HCT116 (cell line): ENCODE results near the gene TELO2. TPM values are rescaled to one million over a fixed set of nuclear protein-coding genes. Genes with fewer than 3 reads are reported as not detected.

Experiments
- ATAC-seq: fragments of 200-7000 bp; cut with Tn5 transposase; 2 replicates; pipeline ENCODE4 v1.9.1; 2020; ENCODE audit warnings: mild to moderate bottlenecking, moderate library complexity
- BruUV-seq: library from RNA; stranded (reverse); fragments of 400-500 nt; replicated peaks from 2 replicates; lab custom pipeline; 2021; lab: Mats Ljungman, UMichigan
- CTCF ChIA-PET: fragments of 300-600 bp; sonication (Branson Sonifier 250); formaldehyde crosslinking; loops from one replicate; lab custom pipeline; 2021; ENCODE audit warnings: antibody characterized with exemption; lab: Charles Lee
- POLR2A ChIA-PET: fragments of 300-600, 350-600 bp; sonication (Branson Sonifier 250); formaldehyde crosslinking; loops from one replicate; lab custom pipeline; 2021; ENCODE audit warnings: antibody characterized with exemption; lab: Charles Lee
- RAD21 ChIA-PET, 2 experiments: fragments of 300-600 bp; sonication (Branson Sonifier 250); formaldehyde crosslinking; loops; one replicate each; lab custom pipeline; 2023; ENCODE audit warnings: low total read pairs in 2 of 2; ENCODE audit not compliant: uncharacterized antibody in 2 of 2, unreplicated experiment in 2 of 2, low non-redundant PET in 1 of 2; lab: Charles Lee
- DNase-seq: peaks from one replicate; pipeline ENCODE4 v3.0.0-alpha.2; 2010; ENCODE audit warnings: low read depth, low spot score
- H2AFZ ChIP-seq: fragments of 200-600 bp; shearing (Covaris generic), sonication (generic); 2 replicates; pipeline ENCODE4 v1.6.1; 2017; ENCODE audit warnings: low read depth, mixed run types, mixed read lengths, antibody characterized with exemption, low read length; ENCODE audit not compliant: poor library complexity, severe bottlenecking
- H3K27ac ChIP-seq: 2 replicates; pipeline ENCODE4 v1.5.1; 2012; ENCODE audit warnings: low read depth, low read length
- H3K27me3 ChIP-seq: fragments of 200-600 bp; sonication (generic); 2 replicates; pipeline ENCODE4 v1.6.1; 2016; ENCODE audit warnings: mixed run types, low read length, mixed read lengths; ENCODE audit not compliant: insufficient read depth
- H3K36me3 ChIP-seq, 2 experiments: fragments of 200-500 bp in 1 of 2; fragments of 200-600 bp in 1 of 2; sonication (Bioruptor generic) in 1 of 2; sonication (generic) in 1 of 2; 2 replicates each; pipeline versions ENCODE4 v1.5.1 to v1.6.1; 2014 to 2016; ENCODE audit warnings: low read length in 2 of 2, inconsistent platforms in 1 of 2, mixed read lengths in 1 of 2, mixed run types in 1 of 2; ENCODE audit not compliant: insufficient read depth in 2 of 2, control insufficient read depth in 1 of 2
- H3K4me1 ChIP-seq, 2 experiments: fragments of 200-600 bp in 1 of 2; sonication (generic) in 1 of 2; 2 replicates each; pipeline versions ENCODE4 v1.5.1 to v1.6.1; 2012 to 2017; ENCODE audit warnings: low read length in 2 of 2, inconsistent platforms in 1 of 2, mild to moderate bottlenecking in 1 of 2, mixed read lengths in 1 of 2, mixed run types in 1 of 2, moderate library complexity in 1 of 2; ENCODE audit not compliant: insufficient read depth in 2 of 2, control insufficient read depth in 1 of 2
- H3K4me2 ChIP-seq: fragments of 200-600 bp; sonication (generic); 2 replicates; pipeline ENCODE4 v1.6.1; 2017; ENCODE audit warnings: mixed run types, low read length, mixed read lengths
- H3K4me3 ChIP-seq, 2 experiments: fragments of 200-600 bp in 1 of 2; sonication (generic) in 1 of 2; replicated peaks in 1 of 2; 2 replicates each; pipeline ENCODE4 v1.5.1; 2011 to 2016; ENCODE audit warnings: low read length in 2 of 2, control low read depth in 1 of 2, low read depth in 1 of 2, mild to moderate bottlenecking in 1 of 2, mixed read lengths in 1 of 2, mixed run types in 1 of 2
- H3K79me2 ChIP-seq: fragments of 200-600 bp; sonication (generic); 2 replicates; pipeline ENCODE4 v1.6.1; 2017; ENCODE audit warnings: mild to moderate bottlenecking, mixed run types, low read length, moderate library complexity, mixed read lengths; ENCODE audit not compliant: insufficient read depth
- H3K9ac ChIP-seq: fragments of 200-600 bp; sonication (generic); 2 replicates; pipeline ENCODE4 v1.6.1; 2016; ENCODE audit warnings: low read length, mixed read lengths
- H3K9me2 ChIP-seq: fragments of 200-600 bp; sonication (generic), shearing (Covaris generic); 2 replicates; pipeline ENCODE4 v1.6.1; 2017; ENCODE audit warnings: mixed run types, mild to moderate bottlenecking, moderate library complexity; ENCODE audit not compliant: insufficient read depth
- H3K9me3 ChIP-seq, 2 experiments: fragments of 200-500 bp in 1 of 2; fragments of 200-600 bp in 1 of 2; sonication (Bioruptor generic) in 1 of 2; sonication (generic) in 1 of 2; 2 replicates each; pipeline ENCODE4 v1.6.1; 2014 to 2017; ENCODE audit warnings: low read length in 2 of 2, mixed read lengths in 2 of 2, inconsistent platforms in 1 of 2, low read depth in 1 of 2, mild to moderate bottlenecking in 1 of 2, mixed run types in 1 of 2, moderate library complexity in 1 of 2; ENCODE audit not compliant: control insufficient read depth in 1 of 2, insufficient read depth in 1 of 2
- H4K20me1 ChIP-seq: fragments of 200-600 bp; sonication (generic), shearing (Covaris generic); 2 replicates; pipeline ENCODE4 v1.6.1; 2017; ENCODE audit warnings: mixed run types, mild to moderate bottlenecking, moderate library complexity; ENCODE audit not compliant: insufficient read depth
- CBX3 ChIP-seq: IDR thresholded peaks from 2 replicates; pipeline ENCODE4 v1.6.1; 2012; ENCODE audit warnings: low read depth
- CTCF ChIP-seq, 3 experiments: fragments of 200-600 bp in 1 of 3; sonication (generic) in 1 of 3; IDR thresholded peaks in 2 of 3; conservative IDR thresholded peaks in 1 of 3; 2 replicates each; pipeline ENCODE4 v1.5.1; 2012 to 2017; ENCODE audit warnings: low read depth in 2 of 3, low read length in 2 of 3, antibody characterized with exemption in 1 of 3, borderline replicate concordance in 1 of 3, control low read depth in 1 of 3, mild to moderate bottlenecking in 1 of 3, mixed read lengths in 1 of 3, mixed run types in 1 of 3, moderate library complexity in 1 of 3; ENCODE audit not compliant: insufficient read depth in 1 of 3
- EGR1 ChIP-seq: IDR thresholded peaks from 2 replicates; pipeline ENCODE4 v1.6.1; 2012; ENCODE audit warnings: low read depth
- ELF1 ChIP-seq: IDR thresholded peaks from 2 replicates; pipeline ENCODE4 v1.6.1; 2012; ENCODE audit warnings: low read depth, borderline replicate concordance
- MAX ChIP-seq: IDR thresholded peaks from 2 replicates; pipeline ENCODE4 v1.6.1; 2012
- POLR2A ChIP-seq: IDR thresholded peaks from 2 replicates; pipeline ENCODE4 v1.7.0; 2011; ENCODE audit warnings: borderline replicate concordance; ENCODE audit not compliant: insufficient read depth, insufficient read length; ENCODE audit errors: extremely low read depth
- POLR2AphosphoS5 ChIP-seq: IDR thresholded peaks from 2 replicates; pipeline ENCODE4 v1.6.1; 2011; ENCODE audit warnings: mild to moderate bottlenecking, low read depth, low read length, moderate library complexity
- RAD21 ChIP-seq: IDR thresholded peaks from 2 replicates; pipeline ENCODE4 v1.6.1; 2012; ENCODE audit warnings: low read depth, mild to moderate bottlenecking
- REST ChIP-seq: IDR thresholded peaks from 2 replicates; pipeline ENCODE4 v1.6.1; 2012; ENCODE audit warnings: low read depth
- SIN3A ChIP-seq: IDR thresholded peaks from 2 replicates; pipeline ENCODE4 v1.6.1; 2012; ENCODE audit warnings: low read depth
- ZBTB33 ChIP-seq: IDR thresholded peaks from 2 replicates; pipeline ENCODE4 v1.6.1; 2011; ENCODE audit warnings: mild to moderate bottlenecking, low read length, moderate library complexity; ENCODE audit not compliant: insufficient replicate concordance; ENCODE audit errors: extremely low read depth
- ZFX ChIP-seq: fragments of 450-650 bp; IDR thresholded peaks from 2 replicates; pipeline ENCODE4 v1.6.1; 2017
- ZNF274 ChIP-seq: fragments of 200-500 bp; sonication (Bioruptor generic); IDR thresholded peaks from 2 replicates; pipeline ENCODE4 v1.6.1; 2014; ENCODE audit warnings: mild to moderate bottlenecking, low read depth, low read length, inconsistent platforms
- intact Hi-C: fragments of 100-400 bp; cut with micrococcal nuclease; formaldehyde crosslinking; loops from 2 replicates; pipeline ENCODE4 v1.10.0; 2022
- total RNA-seq: library from RNA; stranded (reverse); gene quantifications from one replicate; pipeline ENCODE4 v1.2.1, GENCODE V29; 2021; ENCODE audit not compliant: unreplicated experiment

TELO2 gene
- total RNA-seq, 1 experiment from 2014 or later: 74.3 TPM

GRCh38 chr16:1557074-1557473 lies 63.9 kb downstream of the TELO2 start:
- H3K4me2 ChIP-seq: no peak overlapping the region
- H3K4me3 ChIP-seq: no peak overlapping the region
- BruUV-seq: no TSS peak
- no peaks in the 10 kb centered on the region for H3K79me2 ChIP-seq
- CTCF ChIA-PET: no interaction called here
- intact Hi-C loops: no loop called here
- POLR2A ChIA-PET: no interaction called here
- no peaks in the 10 kb centered on the region for H3K4me1 ChIP-seq
- no peak overlapping the region for H3K9ac ChIP-seq
- peaks cover 4% of the 10 kb centered on the region in 2 experiments; a peak in 3 of 4 replicates for H3K36me3 ChIP-seq
- no peaks in the 10 kb centered on the region for H3K9me3 ChIP-seq
- TF ChIP-seq ZFX (no peak), ELF1 (no peak), POLR2AphosphoS5 (no peak), CTCF (IDR thresholded peaks at IDR 0.05 in 2 of 3, conservative IDR thresholded peaks at IDR 0.05 in 1 of 3; ENCODE audit: borderline replicate concordance in 1 of 3, insufficient read depth in 1 of 3, low read depth in 2 of 3, low read length in 2 of 3) (no peak), EGR1 (no peak), MAX (no peak), ZNF274 (no peak), SIN3A (no peak), CBX3 (no peak), REST (no peak), POLR2A (no peak), ZBTB33 (no peak), RAD21 (no peak)
- DNase-seq (no peak), ATAC-seq (no peak)
- H4K20me1 ChIP-seq: no peaks in the 10 kb centered on the region
- H2AFZ ChIP-seq: no peak overlapping the region
- no peaks in the 10 kb centered on the region for H3K9me2 ChIP-seq
- H3K27ac ChIP-seq: no peak overlapping the region
- RAD21 ChIA-PET: no interaction called here
- H3K27me3 ChIP-seq: no peaks in the 10 kb centered on the region
